GM12878 (cell line): ENCODE data around the gene LYRM4. TPM values are rescaled to one million over a fixed set of nuclear protein-coding genes. Genes with fewer than 3 reads are reported as not detected.

Experiments used
- BCL3 ChIP-seq: IDR thresholded peaks from 2 replicates; pipeline ENCODE4 v1.6.1; 2011; ENCODE audit warnings: borderline replicate concordance, low read depth, mild to moderate bottlenecking, moderate library complexity, low read length; ENCODE audit not compliant: insufficient read depth, poor library complexity, severe bottlenecking
- EGR1 ChIP-seq, 2 experiments: IDR thresholded peaks; 1 replicate in 1 of 2; 2 replicates in 1 of 2; pipeline ENCODE4 v1.6.1; 2011 to 2012; ENCODE audit warnings: low read depth in 2 of 2, low read length in 2 of 2, borderline replicate concordance in 1 of 2, mild to moderate bottlenecking in 1 of 2, moderate library complexity in 1 of 2
- HDAC6 ChIP-seq: fragments of 200-600 bp; sonication (generic); IDR thresholded peaks from one replicate; pipeline ENCODE4 v1.8.0; 2017; ENCODE audit warnings: antibody characterized with exemption; ENCODE audit not compliant: unreplicated experiment
- POLR2AphosphoS5 ChIP-seq: IDR thresholded peaks from 2 replicates; pipeline ENCODE4 v1.6.1; 2011; ENCODE audit warnings: mild to moderate bottlenecking, low read length, inconsistent platforms
- SP1 ChIP-seq: IDR thresholded peaks from one replicate; pipeline ENCODE4 v1.6.1; 2011; ENCODE audit warnings: low read depth, low read length
- SPI1 ChIP-seq: IDR thresholded peaks from 2 replicates; pipeline ENCODE4 v1.6.1; 2011; ENCODE audit warnings: low read depth, mild to moderate bottlenecking, low read length, moderate library complexity, borderline replicate concordance; ENCODE audit not compliant: insufficient read depth
- YBX1 ChIP-seq: fragments of 450-650 bp; IDR thresholded peaks from 2 replicates; pipeline ENCODE4 v1.6.1; 2016; ENCODE audit warnings: antibody characterized with exemption
- polyA plus RNA-seq, 11 experiments: library from polyadenylated mRNA; depleted of rRNA in 4 of 11; unstranded in 6 of 11; stranded (reverse) in 5 of 11; fragments of >200 nt; fragmentation: Nextera tagmentation in 4 of 11; fragmentation: Illumina TruSeq in 1 of 11; extraction: Ambion mirVana in 4 of 11; extraction: Trizol in 1 of 11; gene quantifications; 1 replicate in 1 of 11; 2 replicates in 10 of 11; pipeline versions ENCODE4 v1.2.1 to v1.2.3, GENCODE V29; 2011 to 2016; ENCODE audit warnings: inconsistent platforms in 2 of 11, missing spikeins in 2 of 11, low read depth in 1 of 11
- total RNA-seq, 4 experiments: library from RNA; depleted of rRNA in 3 of 4; stranded (reverse); fragments of >200 nt in 3 of 4; fragmentation: Illumina TruSeq in 1 of 4; extraction: Trizol in 1 of 4; gene quantifications; 2 replicates each; pipeline versions ENCODE4 v1.2.1 to v1.2.3, GENCODE V29; 2013 to 2021
- TF ChIP-seq, protein P1 (sequence below): fragments of 450-650 bp; formaldehyde crosslinking; IDR thresholded peaks from 2 replicates; pipeline ENCODE4 v1.5.0; 2022; ENCODE audit warnings: mild to moderate bottlenecking, missing genetic modification characterization
- TF ChIP-seq, protein P2 (sequence below): IDR thresholded peaks from 2 replicates; pipeline ENCODE4 v1.6.1; 2012; ENCODE audit warnings: improper control_type of control experiment, low read depth, low read length; ENCODE audit not compliant: insufficient replicate concordance

LYRM4 gene
- total and polyA plus RNA-seq, 10 of the 15 experiments (the other 5 are each of a cell fraction or from before 2014, with no cell fraction given): 32.7 to 66.8 (median 44.0) TPM

GRCh38 chr6:5071216-5071615 lies 189.5 kb downstream of the LYRM4 start (continued):
- TF ChIP-seq, protein P1, sequence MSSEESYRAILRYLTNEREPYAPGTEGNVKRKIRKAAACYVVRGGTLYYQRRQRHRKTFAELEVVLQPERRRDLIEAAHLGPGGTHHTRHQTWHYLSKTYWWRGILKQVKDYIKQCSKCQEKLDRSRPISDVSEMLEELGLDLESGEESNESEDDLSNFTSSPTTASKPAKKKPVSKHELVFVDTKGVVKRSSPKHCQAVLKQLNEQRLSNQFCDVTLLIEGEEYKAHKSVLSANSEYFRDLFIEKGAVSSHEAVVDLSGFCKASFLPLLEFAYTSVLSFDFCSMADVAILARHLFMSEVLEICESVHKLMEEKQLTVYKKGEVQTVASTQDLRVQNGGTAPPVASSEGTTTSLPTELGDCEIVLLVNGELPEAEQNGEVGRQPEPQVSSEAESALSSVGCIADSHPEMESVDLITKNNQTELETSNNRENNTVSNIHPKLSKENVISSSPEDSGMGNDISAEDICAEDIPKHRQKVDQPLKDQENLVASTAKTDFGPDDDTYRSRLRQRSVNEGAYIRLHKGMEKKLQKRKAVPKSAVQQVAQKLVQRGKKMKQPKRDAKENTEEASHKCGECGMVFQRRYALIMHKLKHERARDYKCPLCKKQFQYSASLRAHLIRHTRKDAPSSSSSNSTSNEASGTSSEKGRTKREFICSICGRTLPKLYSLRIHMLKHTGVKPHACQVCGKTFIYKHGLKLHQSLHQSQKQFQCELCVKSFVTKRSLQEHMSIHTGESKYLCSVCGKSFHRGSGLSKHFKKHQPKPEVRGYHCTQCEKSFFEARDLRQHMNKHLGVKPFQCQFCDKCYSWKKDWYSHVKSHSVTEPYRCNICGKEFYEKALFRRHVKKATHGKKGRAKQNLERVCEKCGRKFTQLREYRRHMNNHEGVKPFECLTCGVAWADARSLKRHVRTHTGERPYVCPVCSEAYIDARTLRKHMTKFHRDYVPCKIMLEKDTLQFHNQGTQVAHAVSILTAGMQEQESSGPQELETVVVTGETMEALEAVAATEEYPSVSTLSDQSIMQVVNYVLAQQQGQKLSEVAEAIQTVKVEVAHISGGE (CRISPR knock-in tag): no peak
- TF ChIP-seq YBX1 (no peak), BCL3 (no peak), SP1 (no peak), SPI1 (no peak), POLR2AphosphoS5 (no peak), EGR1 (IDR thresholded peaks at IDR 0.05; ENCODE audit: borderline replicate concordance in 1 of 2, low read depth in 2 of 2, low read length in 2 of 2) (no peak), HDAC6 (no peak)
- TF ChIP-seq, protein P2, sequence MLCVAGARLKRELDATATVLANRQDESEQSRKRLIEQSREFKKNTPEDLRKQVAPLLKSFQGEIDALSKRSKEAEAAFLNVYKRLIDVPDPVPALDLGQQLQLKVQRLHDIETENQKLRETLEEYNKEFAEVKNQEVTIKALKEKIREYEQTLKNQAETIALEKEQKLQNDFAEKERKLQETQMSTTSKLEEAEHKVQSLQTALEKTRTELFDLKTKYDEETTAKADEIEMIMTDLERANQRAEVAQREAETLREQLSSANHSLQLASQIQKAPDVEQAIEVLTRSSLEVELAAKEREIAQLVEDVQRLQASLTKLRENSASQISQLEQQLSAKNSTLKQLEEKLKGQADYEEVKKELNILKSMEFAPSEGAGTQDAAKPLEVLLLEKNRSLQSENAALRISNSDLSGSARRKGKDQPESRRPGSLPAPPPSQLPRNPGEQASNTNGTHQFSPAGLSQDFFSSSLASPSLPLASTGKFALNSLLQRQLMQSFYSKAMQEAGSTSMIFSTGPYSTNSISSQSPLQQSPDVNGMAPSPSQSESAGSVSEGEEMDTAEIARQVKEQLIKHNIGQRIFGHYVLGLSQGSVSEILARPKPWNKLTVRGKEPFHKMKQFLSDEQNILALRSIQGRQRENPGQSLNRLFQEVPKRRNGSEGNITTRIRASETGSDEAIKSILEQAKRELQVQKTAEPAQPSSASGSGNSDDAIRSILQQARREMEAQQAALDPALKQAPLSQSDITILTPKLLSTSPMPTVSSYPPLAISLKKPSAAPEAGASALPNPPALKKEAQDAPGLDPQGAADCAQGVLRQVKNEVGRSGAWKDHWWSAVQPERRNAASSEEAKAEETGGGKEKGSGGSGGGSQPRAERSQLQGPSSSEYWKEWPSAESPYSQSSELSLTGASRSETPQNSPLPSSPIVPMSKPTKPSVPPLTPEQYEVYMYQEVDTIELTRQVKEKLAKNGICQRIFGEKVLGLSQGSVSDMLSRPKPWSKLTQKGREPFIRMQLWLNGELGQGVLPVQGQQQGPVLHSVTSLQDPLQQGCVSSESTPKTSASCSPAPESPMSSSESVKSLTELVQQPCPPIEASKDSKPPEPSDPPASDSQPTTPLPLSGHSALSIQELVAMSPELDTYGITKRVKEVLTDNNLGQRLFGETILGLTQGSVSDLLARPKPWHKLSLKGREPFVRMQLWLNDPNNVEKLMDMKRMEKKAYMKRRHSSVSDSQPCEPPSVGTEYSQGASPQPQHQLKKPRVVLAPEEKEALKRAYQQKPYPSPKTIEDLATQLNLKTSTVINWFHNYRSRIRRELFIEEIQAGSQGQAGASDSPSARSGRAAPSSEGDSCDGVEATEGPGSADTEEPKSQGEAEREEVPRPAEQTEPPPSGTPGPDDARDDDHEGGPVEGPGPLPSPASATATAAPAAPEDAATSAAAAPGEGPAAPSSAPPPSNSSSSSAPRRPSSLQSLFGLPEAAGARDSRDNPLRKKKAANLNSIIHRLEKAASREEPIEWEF: no peak
